ENCODE measurements around the gene CDC14C. TPM values are rescaled to one million over a fixed set of nuclear protein-coding genes. Genes with fewer than 3 reads are reported as not detected.

Gene CDC14C
- total and polyA plus RNA-seq, 7 donors, result not detected

- Histone ChIP-seq H3K27ac (no peak overlapping the region), H3K27me3 (no peaks in the 10 kb centered on the region), H3K36me3 (no peaks in the 10 kb centered on the region), H3K4me3 (no peak overlapping the region), H3K4me1 (no peaks in the 10 kb centered on the region), H3K9me3 (no peaks in the 10 kb centered on the region)
- intact Hi-C loops (cut with DNase I), result no loop called here
- WGBS, 2 donors, result 41 to 78% methylated on average over 1 of the region's 1 CpG
- no peak for DNase-seq
- TF ChIP-seq POLR2AphosphoS5 (IDR thresholded peaks at IDR 0.05), result no peak
- TF ChIP-seq CTCF (IDR thresholded peaks at IDR 0.05), result no peak
- TF ChIP-seq EP300 (IDR thresholded peaks at IDR 0.05), result no peak
- TF ChIP-seq POLR2A (IDR thresholded peaks at IDR 0.05), result no peak
Measured at GRCh38 chr7:48971173-48971572, 46.8 kb downstream of the CDC14C start.

GRCh38 chr7:48976253-48976652 is 51.9 kb downstream of the CDC14C start:
- intact Hi-C loops (cut with DNase I), result no loop called here
- 59 to 75% methylated on average over 5 of the region's 5 CpGs for WGBS, 2 donors

GRCh38 chr7:48976850-48977249 is 52.5 kb downstream of the CDC14C start:
- no peak overlapping the region for H3K4me3 ChIP-seq
- 61 to 70% methylated on average over 5 of the region's 5 CpGs for WGBS, 2 donors
- no peak for DNase-seq
- no peaks in the 10 kb centered on the region for H3K9me3 ChIP-seq
- TF ChIP-seq CTCF (IDR thresholded peaks at IDR 0.05) (no peak), POLR2AphosphoS5 (IDR thresholded peaks at IDR 0.05) (no peak), EP300 (IDR thresholded peaks at IDR 0.05) (no peak), POLR2A (IDR thresholded peaks at IDR 0.05) (no peak)
- no peaks in the 10 kb centered on the region for H3K4me1 ChIP-seq
- H3K27ac ChIP-seq, result no peak overlapping the region
- no peaks in the 10 kb centered on the region for H3K36me3 ChIP-seq
- intact Hi-C loops (cut with DNase I), result no loop called here
- H3K27me3 ChIP-seq, result no peaks in the 10 kb centered on the region

More at GRCh38 chr7:48976253-48976652, 51.9 kb downstream of the CDC14C start:
- no peak for DNase-seq
- no peaks in the 10 kb centered on the region for H3K36me3 ChIP-seq
- H3K4me1 ChIP-seq, result no peaks in the 10 kb centered on the region
- H3K9me3 ChIP-seq, result no peaks in the 10 kb centered on the region
- H3K27me3 ChIP-seq, result no peaks in the 10 kb centered on the region
- H3K4me3 ChIP-seq, result no peak overlapping the region
- TF ChIP-seq CTCF (IDR thresholded peaks at IDR 0.05) (no peak), POLR2A (IDR thresholded peaks at IDR 0.05) (no peak), EP300 (IDR thresholded peaks at IDR 0.05) (no peak)
- no peak overlapping the region for H3K27ac ChIP-seq

Measured in sigmoid colon (tissue), 7 donors.